HG03175 (cell line): Measurements from ENCODE around the gene ALK.

Experiments used
- ATAC-seq: cut with Tn5 transposase; IDR thresholded peaks from one replicate; pipeline ENCODE4 v1.9.1; 2021; ENCODE audit warnings: mild to moderate bottlenecking, moderate library complexity; ENCODE audit not compliant: unreplicated experiment

Gene ALK

GRCh38 chr2:29509878-29510277, 411.5 kb downstream of the ALK start:
- no peak for ATAC-seq

- no peak for ATAC-seq
Observed at GRCh38 chr2:29509397-29509796, 412.0 kb downstream of the ALK start.

- no peak for ATAC-seq
Observed at GRCh38 chr2:29504746-29505145, 416.6 kb downstream of the ALK start.

GRCh38 chr2:29502460-29502911, 418.9 kb downstream of the ALK start:
- ATAC-seq: no peak

GRCh38 chr2:29497375-29497774, 424.0 kb downstream of the ALK start:
- ATAC-seq: no peak

GRCh38 chr2:29496198-29496597, 425.2 kb downstream of the ALK start:
- ATAC-seq: no peak

GRCh38 chr2:29495536-29496060, 425.8 kb downstream of the ALK start:
- ATAC-seq: no peak

GRCh38 chr2:29495068-29495467, 426.3 kb downstream of the ALK start:
- no peak for ATAC-seq

- no peak for ATAC-seq
Observed at GRCh38 chr2:29492701-29493100, 428.7 kb downstream of the ALK start.

- no peak for ATAC-seq
Observed at GRCh38 chr2:29490045-29490444, 431.3 kb downstream of the ALK start.

GRCh38 chr2:29489568-29489967, 431.8 kb downstream of the ALK start:
- ATAC-seq: no peak

- ATAC-seq: no peak
Observed at GRCh38 chr2:29487967-29488555, 433.3 kb downstream of the ALK start.

- ATAC-seq: no peak
Observed at GRCh38 chr2:29485631-29486030, 435.8 kb downstream of the ALK start.

GRCh38 chr2:29485117-29485516, 436.3 kb downstream of the ALK start:
- ATAC-seq: no peak

- ATAC-seq: no peak
Observed at GRCh38 chr2:29482867-29483266, 438.5 kb downstream of the ALK start.

- no peak for ATAC-seq
Observed at GRCh38 chr2:29482348-29482747, 439.0 kb downstream of the ALK start.

GRCh38 chr2:29481313-29481712, 440.1 kb downstream of the ALK start:
- no peak for ATAC-seq

- ATAC-seq: no peak
Observed at GRCh38 chr2:29480426-29480825, 441.0 kb downstream of the ALK start.

GRCh38 chr2:29479401-29479800, 442.0 kb downstream of the ALK start:
- no peak for ATAC-seq

GRCh38 chr2:29478641-29479040, 442.7 kb downstream of the ALK start:
- no peak for ATAC-seq

- no peak for ATAC-seq
Observed at GRCh38 chr2:29477186-29477585, 444.2 kb downstream of the ALK start.

GRCh38 chr2:29475499-29475898, 445.9 kb downstream of the ALK start:
- no peak for ATAC-seq

GRCh38 chr2:29469961-29470360, 451.4 kb downstream of the ALK start:
- ATAC-seq: no peak
